SK-N-SH (cell line): Measurements from ENCODE around the gene IGSF9B. TPM values are rescaled to one million over a fixed set of nuclear protein-coding genes. Genes with fewer than 3 reads are reported as not detected.

Experiments
- CTCF ChIA-PET: fragments of 300-600, 350-600 bp; formaldehyde crosslinking; extraction: SDS; loops from one replicate; lab custom pipeline; 2021; lab: Yijun Ruan, JAX
- POLR2A ChIA-PET: fragments of 350-600 bp; sonication (Branson Sonifier 250); formaldehyde crosslinking; extraction: SDS; loops from one replicate; lab custom pipeline; 2020; ENCODE audit warnings: antibody characterized with exemption, inconsistent platforms; lab: Yijun Ruan, JAX
- DNase-seq: peaks from one replicate; pipeline ENCODE4 v3.0.0; 2012
- H2AFZ ChIP-seq: fragments of 200-600 bp; sonication (generic); 2 replicates; pipeline ENCODE4 v1.8.1; 2016; ENCODE audit warnings: antibody characterized with exemption, mild to moderate bottlenecking, low read depth
- H3F3A ChIP-seq: fragments of 200-600 bp; sonication (generic); replicated peaks from 2 replicates; pipeline ENCODE3; 2016; ENCODE audit warnings: antibody characterized with exemption, mild to moderate bottlenecking; ENCODE audit not compliant: insufficient read depth
- H3K27ac ChIP-seq, 2 experiments: fragments of 200-500 bp in 1 of 2; fragments of 200-600 bp in 1 of 2; sonication (Bioruptor generic) in 1 of 2; sonication (generic), shearing (Covaris generic) in 1 of 2; 2 replicates each; pipeline versions ENCODE4 v1.5.1 to v1.6.1; 2014 to 2016; ENCODE audit warnings: low read depth in 2 of 2, inconsistent platforms in 1 of 2, low read length in 1 of 2, mild to moderate bottlenecking in 1 of 2, mixed read lengths in 1 of 2
- H3K27me3 ChIP-seq: fragments of 200-600 bp; sonication (generic), shearing (Covaris generic); 2 replicates; pipeline ENCODE4 v1.6.1; 2016; ENCODE audit warnings: mixed run types; ENCODE audit not compliant: insufficient read depth
- H3K36me3 ChIP-seq, 2 experiments: fragments of 200-500 bp in 1 of 2; fragments of 200-600 bp in 1 of 2; sonication (Bioruptor generic) in 1 of 2; sonication (generic) in 1 of 2; replicated peaks in 1 of 2; 2 replicates each; pipeline versions ENCODE3 to v1.5.1; 2014 to 2016; ENCODE audit warnings: low read length in 1 of 2, mild to moderate bottlenecking in 1 of 2; ENCODE audit not compliant: insufficient read depth in 2 of 2, control insufficient read depth in 1 of 2
- H3K4me1 ChIP-seq, 2 experiments: fragments of 200-500 bp in 1 of 2; fragments of 200-600 bp in 1 of 2; sonication (Bioruptor generic) in 1 of 2; sonication (generic), shearing (Covaris generic) in 1 of 2; 2 replicates each; pipeline versions ENCODE4 v1.5.1 to v1.6.1; 2014 to 2016; ENCODE audit warnings: low read depth in 1 of 2, low read length in 1 of 2, mixed run types in 1 of 2; ENCODE audit not compliant: insufficient read depth in 2 of 2, control insufficient read depth in 1 of 2
- H3K4me2 ChIP-seq: fragments of 200-600 bp; sonication (generic), shearing (Covaris generic); 2 replicates; pipeline ENCODE4 v1.6.1; 2017; ENCODE audit warnings: mixed run types
- H3K4me3 ChIP-seq, 2 experiments: fragments of 200-500 bp in 1 of 2; fragments of 200-600 bp in 1 of 2; sonication (Bioruptor generic) in 1 of 2; sonication (generic), shearing (Covaris generic) in 1 of 2; 2 replicates each; pipeline versions ENCODE4 v1.5.1 to v1.8.1; 2014 to 2016; ENCODE audit warnings: low read depth in 2 of 2, inconsistent platforms in 1 of 2, low read length in 1 of 2, mild to moderate bottlenecking in 1 of 2, mixed read lengths in 1 of 2, moderate library complexity in 1 of 2
- H3K79me2 ChIP-seq: fragments of 200-600 bp; sonication (generic); 2 replicates; pipeline ENCODE4 v1.8.1; 2017; ENCODE audit warnings: mild to moderate bottlenecking; ENCODE audit not compliant: insufficient read depth
- H3K9ac ChIP-seq: fragments of 200-600 bp; sonication (generic); 2 replicates; pipeline ENCODE4 v1.6.1; 2017; ENCODE audit warnings: mixed run types
- H3K9me2 ChIP-seq: fragments of 200-600 bp; sonication (generic); 2 replicates; pipeline ENCODE4 v1.6.1; 2017; ENCODE audit warnings: mixed run types
- H3K9me3 ChIP-seq: fragments of 200-600 bp; sonication (generic); 2 replicates; pipeline ENCODE4 v1.6.1; 2017; ENCODE audit warnings: mixed run types, mild to moderate bottlenecking, moderate library complexity
- H4K20me1 ChIP-seq: fragments of 200-600 bp; sonication (generic); 2 replicates; pipeline ENCODE4 v1.6.1; 2017; ENCODE audit warnings: mild to moderate bottlenecking, mixed run types; ENCODE audit not compliant: insufficient read depth
- CHD2 ChIP-seq: fragments of 150-350 bp; IDR thresholded peaks from 2 replicates; pipeline ENCODE4 v1.6.1; 2018; ENCODE audit warnings: low read length; ENCODE audit not compliant: partially characterized antibody
- CTCF ChIP-seq: fragments of 200-600 bp; sonication (generic); IDR thresholded peaks from 2 replicates; pipeline ENCODE4 v1.6.1; 2017; ENCODE audit warnings: antibody characterized with exemption, mild to moderate bottlenecking, moderate library complexity
- EP300 ChIP-seq, 2 experiments: IDR thresholded peaks; 2 replicates each; pipeline versions ENCODE4 v1.4.0 to v1.6.1; 2012; ENCODE audit warnings: borderline replicate concordance in 1 of 2, low read depth in 1 of 2, low read length in 1 of 2
- FOSL2 ChIP-seq: IDR thresholded peaks from 2 replicates; pipeline ENCODE4 v1.4.0; 2012; ENCODE audit warnings: low read depth, mild to moderate bottlenecking, moderate library complexity, borderline replicate concordance
- GABPA ChIP-seq: IDR thresholded peaks from 2 replicates; pipeline ENCODE4 v1.4.0; 2012; ENCODE audit warnings: low read depth, mild to moderate bottlenecking
- MEF2A ChIP-seq: IDR thresholded peaks from 2 replicates; pipeline ENCODE4 v1.4.0; 2012; ENCODE audit warnings: low read depth, borderline replicate concordance
- MXI1 ChIP-seq: IDR thresholded peaks from 2 replicates; pipeline ENCODE4 v1.6.1; 2012; ENCODE audit warnings: mild to moderate bottlenecking, low read depth, low read length, improper control_type of control experiment
- RAD21 ChIP-seq: IDR thresholded peaks from 2 replicates; pipeline ENCODE4 v1.6.1; 2012; ENCODE audit warnings: mild to moderate bottlenecking, low read length
- SMC3 ChIP-seq: IDR thresholded peaks from 2 replicates; pipeline ENCODE4 v1.6.1; 2012; ENCODE audit warnings: low read depth, low read length, improper control_type of control experiment
- TCF12 ChIP-seq: IDR thresholded peaks from 2 replicates; pipeline ENCODE4 v1.4.0; 2012
- USF1 ChIP-seq: IDR thresholded peaks from 2 replicates; pipeline ENCODE4 v1.4.0; 2012; ENCODE audit warnings: low read depth, borderline replicate concordance
- WGBS: methylation state at CpG from one replicate; pipeline ENCODE4 v1.1.6; 2017; ENCODE audit warnings: low lambda C conversion rate; 5-methylcytosine and 5-hydroxymethylcytosine counted together
- polyA plus RNA-seq, 3 experiments: library from polyadenylated mRNA; depleted of rRNA; stranded (reverse); fragments of >200 nt; gene quantifications; 2 replicates each; pipeline ENCODE4 v1.2.3, GENCODE V29; 2012
- TF ChIP-seq, protein P1 (sequence below): IDR thresholded peaks from 2 replicates; pipeline ENCODE4 v1.6.1; 2012; ENCODE audit warnings: mild to moderate bottlenecking, low read depth, low read length, moderate library complexity

The IGSF9B gene
- polyA plus RNA-seq, 1 of the 3 experiments (the other 2 are of a cell fraction): 0.41 TPM

- TF ChIP-seq, protein P1, sequence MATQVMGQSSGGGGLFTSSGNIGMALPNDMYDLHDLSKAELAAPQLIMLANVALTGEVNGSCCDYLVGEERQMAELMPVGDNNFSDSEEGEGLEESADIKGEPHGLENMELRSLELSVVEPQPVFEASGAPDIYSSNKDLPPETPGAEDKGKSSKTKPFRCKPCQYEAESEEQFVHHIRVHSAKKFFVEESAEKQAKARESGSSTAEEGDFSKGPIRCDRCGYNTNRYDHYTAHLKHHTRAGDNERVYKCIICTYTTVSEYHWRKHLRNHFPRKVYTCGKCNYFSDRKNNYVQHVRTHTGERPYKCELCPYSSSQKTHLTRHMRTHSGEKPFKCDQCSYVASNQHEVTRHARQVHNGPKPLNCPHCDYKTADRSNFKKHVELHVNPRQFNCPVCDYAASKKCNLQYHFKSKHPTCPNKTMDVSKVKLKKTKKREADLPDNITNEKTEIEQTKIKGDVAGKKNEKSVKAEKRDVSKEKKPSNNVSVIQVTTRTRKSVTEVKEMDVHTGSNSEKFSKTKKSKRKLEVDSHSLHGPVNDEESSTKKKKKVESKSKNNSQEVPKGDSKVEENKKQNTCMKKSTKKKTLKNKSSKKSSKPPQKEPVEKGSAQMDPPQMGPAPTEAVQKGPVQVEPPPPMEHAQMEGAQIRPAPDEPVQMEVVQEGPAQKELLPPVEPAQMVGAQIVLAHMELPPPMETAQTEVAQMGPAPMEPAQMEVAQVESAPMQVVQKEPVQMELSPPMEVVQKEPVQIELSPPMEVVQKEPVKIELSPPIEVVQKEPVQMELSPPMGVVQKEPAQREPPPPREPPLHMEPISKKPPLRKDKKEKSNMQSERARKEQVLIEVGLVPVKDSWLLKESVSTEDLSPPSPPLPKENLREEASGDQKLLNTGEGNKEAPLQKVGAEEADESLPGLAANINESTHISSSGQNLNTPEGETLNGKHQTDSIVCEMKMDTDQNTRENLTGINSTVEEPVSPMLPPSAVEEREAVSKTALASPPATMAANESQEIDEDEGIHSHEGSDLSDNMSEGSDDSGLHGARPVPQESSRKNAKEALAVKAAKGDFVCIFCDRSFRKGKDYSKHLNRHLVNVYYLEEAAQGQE: no peak
- TF ChIP-seq CHD2 (no peak), GABPA (no peak)
- Histone ChIP-seq H3K4me2 (no peak overlapping the region), H2AFZ (no peak overlapping the region), H3K9ac (no peak overlapping the region), H3K79me2 (no peaks in the 10 kb centered on the region), H3K9me2 (no peaks in the 10 kb centered on the region), H3K4me1 (peaks cover 0 to 31% of the 10 kb centered on the region in 2 experiments; a peak in 1 of 4 replicates), H3K27me3 (no peaks in the 10 kb centered on the region), H4K20me1 (no peaks in the 10 kb centered on the region), H3F3A (no peaks in the 10 kb centered on the region), H3K4me3 (no peak overlapping the region), H3K36me3 (peaks cover 0 to 2% of the 10 kb centered on the region in 2 experiments), H3K27ac (no peak overlapping the region), H3K9me3 (no peaks in the 10 kb centered on the region)
- ChIA-PET POLR2A (no interaction called here), CTCF (interaction anchor here (0.6 to 7.6 kb wide), 8 partner anchors 12 to 215 kb away, joined by 3 to 293 read pairs (median 38); partner anchors contain the start of gene IGSF9B)
- 78% methylated on average over 17 of the region's 20 CpGs for WGBS
- DNase-seq: no peak
Observed at GRCh38 chr11:133925756-133926155, 31.0 kb downstream of the IGSF9B start.

DNA sequence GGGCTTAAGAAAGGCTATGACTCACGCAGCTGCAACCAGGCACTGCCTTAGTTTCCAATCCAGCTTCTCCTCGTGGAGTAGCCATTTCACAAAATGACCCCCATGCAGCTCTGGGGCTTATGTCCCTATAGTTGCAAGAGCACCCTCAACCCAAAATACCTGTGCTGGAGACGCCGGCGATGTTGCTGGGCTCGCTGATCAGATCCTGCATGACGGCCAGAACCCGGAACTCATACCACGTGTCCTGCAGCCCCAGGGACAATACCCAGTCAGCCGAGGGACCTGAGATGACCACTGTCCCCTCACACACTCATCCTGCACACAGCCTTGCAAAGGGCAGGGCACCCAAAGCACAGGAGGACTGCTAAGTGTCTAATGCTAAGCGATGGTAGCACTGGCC lies 32.1 kb downstream of the IGSF9B start:
- H3K9ac ChIP-seq: no peak overlapping the region
- H3K4me2 ChIP-seq: no peak overlapping the region
- no peaks in the 10 kb centered on the region for H3K9me3 ChIP-seq
- H3K4me3 ChIP-seq: no peak overlapping the region
- CTCF ChIA-PET: interaction anchor here (1.2 to 7.6 kb wide), 6 partner anchors 10 to 216 kb away, joined by 3 to 293 read pairs (median 45); partner anchors contain the start of gene IGSF9B
- no peak overlapping the region for H2AFZ ChIP-seq
- no peak overlapping the region for H3K27ac ChIP-seq
- POLR2A ChIA-PET: interaction anchor here (1.2 to 1.3 kb wide), 2 partner anchors 23 to 121 kb away, joined by 3 to 4 read pairs; no protein-coding TSS in a partner anchor
- no peaks in the 10 kb centered on the region for H4K20me1 ChIP-seq
- WGBS: 77% methylated on average over 3 of the region's 11 CpGs
- TF ChIP-seq RAD21: no peak
- no peak for TF ChIP-seq USF1
- no peak for TF ChIP-seq FOSL2
- TF ChIP-seq TCF12: no peak
- TF ChIP-seq MXI1: no peak
- TF ChIP-seq EP300 (IDR thresholded peaks at IDR 0.05; ENCODE audit: borderline replicate concordance in 1 of 2, low read depth in 1 of 2, low read length in 1 of 2): no peak
- no peak for TF ChIP-seq SMC3
- TF ChIP-seq GABPA: no peak
- TF ChIP-seq CTCF: no peak
- TF ChIP-seq MEF2A: no peak
- no peaks in the 10 kb centered on the region for H3F3A ChIP-seq
- DNase-seq: no peak
- H3K4me1 ChIP-seq: peaks cover 0 to 21% of the 10 kb centered on the region in 2 experiments; a peak in 1 of 4 replicates
- H3K36me3 ChIP-seq: peaks cover 0 to 2% of the 10 kb centered on the region in 2 experiments
- no peaks in the 10 kb centered on the region for H3K79me2 ChIP-seq
- no peaks in the 10 kb centered on the region for H3K27me3 ChIP-seq
- no peaks in the 10 kb centered on the region for H3K9me2 ChIP-seq
